Osteocyte (in vitro differentiated cells): Measurements from ENCODE around the gene ENSA. TPM values are rescaled to one million over a fixed set of nuclear protein-coding genes. Genes with fewer than 3 reads are reported as not detected.
"Not testable (repeated sequence)": the region's sequence is repeated elsewhere in the genome, so short reads cannot be mapped to it uniquely, and the experiment has no call there.

ENCODE experiments used
- DNase-seq: peaks from one replicate; pipeline ENCODE4 v3.0.0; 2021; ENCODE audit warnings: mixed read lengths; ENCODE audit not compliant: unreplicated experiment; ENCODE audit errors: extremely low spot score
- H3K27ac Mint-ChIP-seq: one replicate; pipeline ENCODE4 v1.8.0; 2021; ENCODE audit warnings: mild to moderate bottlenecking, mixed read lengths; ENCODE audit not compliant: unreplicated experiment
- H3K27me3 Mint-ChIP-seq: one replicate; pipeline ENCODE4 v1.8.0; 2021; ENCODE audit warnings: mixed read lengths; ENCODE audit not compliant: unreplicated experiment
- H3K36me3 Mint-ChIP-seq: one replicate; pipeline ENCODE4 v1.8.0; 2021; ENCODE audit warnings: mixed read lengths; ENCODE audit not compliant: unreplicated experiment
- H3K4me1 Mint-ChIP-seq: one replicate; pipeline ENCODE4 v1.8.0; 2021; ENCODE audit warnings: mixed read lengths; ENCODE audit not compliant: unreplicated experiment
- H3K4me3 Mint-ChIP-seq: one replicate; pipeline ENCODE4 v1.8.0; 2021; ENCODE audit warnings: mild to moderate bottlenecking, moderate library complexity, mixed read lengths; ENCODE audit not compliant: unreplicated experiment
- H3K9me3 Mint-ChIP-seq: one replicate; pipeline ENCODE4 v1.8.0; 2021; ENCODE audit warnings: mixed read lengths; ENCODE audit not compliant: unreplicated experiment
- total RNA-seq: library from RNA; stranded (reverse); gene quantifications from 2 replicates; pipeline ENCODE4 v1.2.1, GENCODE V29; 2021
- TF ChIP-seq, protein P1 (sequence below): fragments of 200-600 bp; sonication (generic); IDR thresholded peaks from 2 replicates; pipeline ENCODE4 v1.5.0; 2021; ENCODE audit warnings: antibody characterized with exemption, mild to moderate bottlenecking, moderate library complexity

ENSA gene
- total RNA-seq, 1 donor from 2014 or later: 116 TPM

DNA sequence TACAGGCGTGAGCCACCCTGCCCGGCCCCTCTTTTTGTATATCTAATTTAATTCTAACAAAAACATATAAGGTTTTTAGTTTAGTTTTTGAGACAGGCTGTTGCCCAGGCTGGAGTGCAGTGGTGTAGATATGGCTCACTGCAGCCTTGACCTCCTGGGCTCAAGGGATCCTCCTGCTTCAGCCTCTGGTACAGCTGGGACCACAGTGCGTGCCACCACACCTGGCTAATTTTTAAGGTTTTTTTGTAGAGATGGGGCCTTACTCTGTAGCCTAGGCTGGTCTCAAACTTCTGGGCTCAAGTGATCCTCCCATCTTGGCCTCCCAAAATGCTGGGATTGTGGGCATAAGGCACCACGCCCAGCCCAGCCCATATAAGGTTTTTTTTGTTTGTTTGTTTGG, 18.8 kb downstream of the ENSA start:
- Mint-ChIP-seq H3K9me3 (no peaks in the 10 kb centered on the region), H3K36me3 (peaks cover 8% of the 10 kb centered on the region), H3K4me3 (no peak overlapping the region), H3K27ac (peak overlapping the region; percentile 88), H3K4me1 (peaks cover 42% of the 10 kb centered on the region), H3K27me3 (no peaks in the 10 kb centered on the region)
- no peak for DNase-seq
- TF ChIP-seq, protein P1, sequence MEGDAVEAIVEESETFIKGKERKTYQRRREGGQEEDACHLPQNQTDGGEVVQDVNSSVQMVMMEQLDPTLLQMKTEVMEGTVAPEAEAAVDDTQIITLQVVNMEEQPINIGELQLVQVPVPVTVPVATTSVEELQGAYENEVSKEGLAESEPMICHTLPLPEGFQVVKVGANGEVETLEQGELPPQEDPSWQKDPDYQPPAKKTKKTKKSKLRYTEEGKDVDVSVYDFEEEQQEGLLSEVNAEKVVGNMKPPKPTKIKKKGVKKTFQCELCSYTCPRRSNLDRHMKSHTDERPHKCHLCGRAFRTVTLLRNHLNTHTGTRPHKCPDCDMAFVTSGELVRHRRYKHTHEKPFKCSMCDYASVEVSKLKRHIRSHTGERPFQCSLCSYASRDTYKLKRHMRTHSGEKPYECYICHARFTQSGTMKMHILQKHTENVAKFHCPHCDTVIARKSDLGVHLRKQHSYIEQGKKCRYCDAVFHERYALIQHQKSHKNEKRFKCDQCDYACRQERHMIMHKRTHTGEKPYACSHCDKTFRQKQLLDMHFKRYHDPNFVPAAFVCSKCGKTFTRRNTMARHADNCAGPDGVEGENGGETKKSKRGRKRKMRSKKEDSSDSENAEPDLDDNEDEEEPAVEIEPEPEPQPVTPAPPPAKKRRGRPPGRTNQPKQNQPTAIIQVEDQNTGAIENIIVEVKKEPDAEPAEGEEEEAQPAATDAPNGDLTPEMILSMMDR: no peak

- TF ChIP-seq, protein P1: no peak
- H3K36me3 Mint-ChIP-seq: peaks cover 4% of the 10 kb centered on the region
- peaks cover 44% of the 10 kb centered on the region for H3K4me1 Mint-ChIP-seq
- H3K27me3 Mint-ChIP-seq: no peaks in the 10 kb centered on the region
- no peak for DNase-seq
- H3K27ac Mint-ChIP-seq: peak overlapping the region; percentile 88
- no peak overlapping the region for H3K4me3 Mint-ChIP-seq
- no peaks in the 10 kb centered on the region for H3K9me3 Mint-ChIP-seq
Measured at GRCh38 chr1:150609732-150610131, 19.7 kb downstream of the ENSA start.

DNA sequence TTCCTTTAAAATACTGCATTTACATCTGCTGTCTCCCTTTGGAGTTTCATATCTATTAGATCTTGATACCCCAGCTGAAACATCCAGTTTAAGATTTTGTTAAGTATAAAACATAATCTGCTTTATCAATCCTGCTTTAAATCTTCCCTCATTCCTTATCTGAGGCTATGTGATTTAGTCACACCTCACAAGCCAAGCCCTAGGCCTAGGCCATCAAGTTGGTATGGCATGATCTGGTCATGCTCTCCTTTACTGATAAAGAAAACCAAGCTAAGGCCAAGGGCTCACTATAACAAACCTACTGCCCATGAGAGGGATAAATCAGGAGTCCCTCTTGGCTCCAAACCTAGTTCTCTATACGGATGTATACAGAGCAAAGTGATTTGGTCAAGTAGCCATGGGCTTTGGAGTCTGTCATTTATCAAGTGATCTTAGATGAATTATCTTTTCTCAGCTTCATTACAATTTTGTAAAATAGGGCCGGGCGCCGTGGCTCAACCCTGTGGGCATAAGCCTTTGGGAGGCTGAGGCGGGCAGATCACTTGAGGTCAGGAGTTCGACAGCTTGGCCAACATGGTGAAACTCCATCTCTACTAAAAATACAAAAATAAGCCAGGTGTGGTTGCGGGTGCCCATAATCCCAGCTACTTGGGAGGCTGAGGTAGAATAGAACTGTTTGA, 22.8 kb downstream of the ENSA start:
- peaks cover 26% of the 10 kb centered on the region for H3K4me1 Mint-ChIP-seq
- no peak for DNase-seq
- H3K27me3 Mint-ChIP-seq: no peaks in the 10 kb centered on the region
- H3K36me3 Mint-ChIP-seq: peaks cover 2% of the 10 kb centered on the region
- no peaks in the 10 kb centered on the region for H3K9me3 Mint-ChIP-seq
- no peak overlapping the region for H3K4me3 Mint-ChIP-seq
- peak overlapping the region; percentile 72 for H3K27ac Mint-ChIP-seq
- TF ChIP-seq, protein P1: no peak

DNA sequence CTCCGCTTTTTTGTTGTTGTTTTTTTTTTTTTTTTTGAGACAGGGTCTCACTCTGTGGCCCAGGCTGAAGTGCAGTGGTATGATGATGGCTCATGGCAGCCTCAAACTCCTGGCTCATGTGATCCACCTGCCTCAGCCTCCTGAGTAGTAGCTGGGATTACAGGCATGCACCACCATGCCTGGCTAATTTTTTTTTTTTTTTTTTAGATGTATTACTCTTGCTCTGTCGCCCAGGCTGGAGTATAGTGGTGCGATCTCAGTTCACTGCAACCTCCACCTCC, 24.0 kb downstream of the ENSA start:
- not testable (repeated sequence) for H3K27me3 Mint-ChIP-seq
- H3K27ac Mint-ChIP-seq: peak overlapping the region; percentile 99

DNA sequence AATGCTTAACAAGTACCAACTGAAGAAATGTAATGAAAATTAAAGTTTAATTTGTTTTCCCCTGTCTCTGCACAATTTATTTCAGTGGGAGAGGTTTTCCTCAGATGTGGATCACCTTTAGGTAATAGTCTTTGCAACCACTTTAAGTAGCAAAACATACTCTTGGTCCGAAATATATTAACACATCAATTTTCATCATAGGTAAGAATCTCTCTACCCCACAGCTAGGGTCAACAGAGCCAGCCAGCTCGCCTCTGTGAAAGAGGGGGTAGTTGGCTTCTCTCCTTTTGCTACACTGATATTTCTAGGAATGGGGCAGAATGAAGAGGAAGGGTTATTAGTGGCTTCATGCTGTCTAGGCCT, 25.2 kb downstream of the ENSA start:
- Mint-ChIP-seq H3K36me3 (peaks cover 7% of the 10 kb centered on the region), H3K4me3 (no peak overlapping the region), H3K27me3 (no peaks in the 10 kb centered on the region), H3K4me1 (peaks cover 13% of the 10 kb centered on the region), H3K27ac (peak overlapping the region; percentile 99), H3K9me3 (no peaks in the 10 kb centered on the region)
- TF ChIP-seq, protein P1: no peak
- no peak for DNase-seq

More for the DNA sequence above, 24.0 kb downstream of the ENSA start:
- H3K4me3 Mint-ChIP-seq, H3K9me3 Mint-ChIP-seq, H3K36me3 Mint-ChIP-seq, DNase-seq: not testable (repeated sequence)
- H3K4me1 Mint-ChIP-seq: peaks cover 20% of the 10 kb centered on the region

GRCh38 chr1:150603711-150604110, 25.7 kb downstream of the ENSA start:
- Mint-ChIP-seq H3K9me3 (no peaks in the 10 kb centered on the region), H3K4me3 (no peak overlapping the region), H3K27me3 (no peaks in the 10 kb centered on the region), H3K36me3 (peaks cover 7% of the 10 kb centered on the region), H3K27ac (peak overlapping the region; percentile 99), H3K4me1 (peaks cover 13% of the 10 kb centered on the region)
- TF ChIP-seq, protein P1: no peak
- DNase-seq: no peak

GRCh38 chr1:150602372-150602771, 27.0 kb downstream of the ENSA start:
- H3K36me3 Mint-ChIP-seq, H3K4me3 Mint-ChIP-seq, H3K27ac Mint-ChIP-seq, H3K9me3 Mint-ChIP-seq, H3K27me3 Mint-ChIP-seq, DNase-seq: not testable (repeated sequence)
- H3K4me1 Mint-ChIP-seq: peaks cover 13% of the 10 kb centered on the region
